ENCODE measurements around the gene HOXC9.
A peak's percentile ranks its signal among the peaks of the same experiment; 100 is the strongest.

HOXC9 gene

GRCh38 chr12:54025499-54026405, 25.8 kb downstream of the HOXC9 start:
- Histone ChIP-seq H3K4me1 (ENCODE audit: insufficient read depth, low read length) (no peaks in the 10 kb centered on the region), H4K20me1 (ENCODE audit: insufficient read depth, low read length) (no peaks in the 10 kb centered on the region), H2AFZ (ENCODE audit: low read depth, low read length) (no peak overlapping the region), H3K9ac (ENCODE audit: low read depth, low read length) (no peak overlapping the region), H3K36me3 (ENCODE audit: insufficient read depth, low read length) (no peaks in the 10 kb centered on the region), H3K4me2 (ENCODE audit: insufficient read depth, low read length) (no peak overlapping the region), H3K27me3 (ENCODE audit: insufficient read depth, low read length, poor library complexity) (peaks cover 56% of the 10 kb centered on the region), H3K27ac (ENCODE audit: low read length) (no peak overlapping the region), H3K79me2 (ENCODE audit: insufficient read depth, low read length) (no peaks in the 10 kb centered on the region), H3K4me3 (ENCODE audit: low read depth in 1 of 2, low read length in 2 of 2) (no peak overlapping the region), H3K9me3 (ENCODE audit: insufficient read depth, low read length, severe bottlenecking) (no peaks in the 10 kb centered on the region)
- DNase-seq (no peak), ATAC-seq (ENCODE audit: insufficient read depth, low read depth) (no peak)
- TF ChIP-seq CTCF (IDR thresholded peaks at IDR 0.05; ENCODE audit: borderline replicate concordance, extremely low read depth, low read length, poor library complexity, severe bottlenecking) (no peak), EZH2 (IDR thresholded peaks at IDR 0.05; ENCODE audit: borderline replicate concordance, low read depth, low read length, severe bottlenecking) (no peak)

GRCh38 chr12:54026640-54027441, 26.9 kb downstream of the HOXC9 start:
- Histone ChIP-seq H3K27me3 (ENCODE audit: insufficient read depth, low read length, poor library complexity) (peaks cover 53% of the 10 kb centered on the region), H3K79me2 (ENCODE audit: insufficient read depth, low read length) (no peaks in the 10 kb centered on the region), H3K36me3 (ENCODE audit: insufficient read depth, low read length) (no peaks in the 10 kb centered on the region), H3K4me3 (ENCODE audit: low read depth in 1 of 2, low read length in 2 of 2) (no peak overlapping the region), H2AFZ (ENCODE audit: low read depth, low read length) (no peak overlapping the region), H3K9me3 (ENCODE audit: insufficient read depth, low read length, severe bottlenecking) (no peaks in the 10 kb centered on the region), H3K27ac (ENCODE audit: low read length) (no peak overlapping the region), H3K4me2 (ENCODE audit: insufficient read depth, low read length) (no peak overlapping the region), H3K4me1 (ENCODE audit: insufficient read depth, low read length) (no peaks in the 10 kb centered on the region), H3K9ac (ENCODE audit: low read depth, low read length) (no peak overlapping the region), H4K20me1 (ENCODE audit: insufficient read depth, low read length) (no peaks in the 10 kb centered on the region)
- DNase-seq (no peak), ATAC-seq (ENCODE audit: insufficient read depth, low read depth) (no peak)
- TF ChIP-seq CTCF (IDR thresholded peaks at IDR 0.05; ENCODE audit: borderline replicate concordance, extremely low read depth, low read length, poor library complexity, severe bottlenecking) (no peak), EZH2 (IDR thresholded peaks at IDR 0.05; ENCODE audit: borderline replicate concordance, low read depth, low read length, severe bottlenecking) (peak; percentile 22)

GRCh38 chr12:54027442-54027786, 27.5 kb downstream of the HOXC9 start:
- Histone ChIP-seq H3K4me3 (ENCODE audit: low read depth in 1 of 2, low read length in 2 of 2) (no peak overlapping the region), H4K20me1 (ENCODE audit: insufficient read depth, low read length) (no peaks in the 10 kb centered on the region), H3K4me2 (ENCODE audit: insufficient read depth, low read length) (no peak overlapping the region), H3K9ac (ENCODE audit: low read depth, low read length) (no peak overlapping the region), H3K36me3 (ENCODE audit: insufficient read depth, low read length) (no peaks in the 10 kb centered on the region), H3K79me2 (ENCODE audit: insufficient read depth, low read length) (no peaks in the 10 kb centered on the region), H2AFZ (ENCODE audit: low read depth, low read length) (no peak overlapping the region), H3K9me3 (ENCODE audit: insufficient read depth, low read length, severe bottlenecking) (no peaks in the 10 kb centered on the region), H3K27ac (ENCODE audit: low read length) (no peak overlapping the region), H3K4me1 (ENCODE audit: insufficient read depth, low read length) (no peaks in the 10 kb centered on the region), H3K27me3 (ENCODE audit: insufficient read depth, low read length, poor library complexity) (peaks cover 49% of the 10 kb centered on the region)
- DNase-seq: no peak
- no peak for ATAC-seq (ENCODE audit: insufficient read depth, low read depth)
- TF ChIP-seq CTCF (IDR thresholded peaks at IDR 0.05; ENCODE audit: borderline replicate concordance, extremely low read depth, low read length, poor library complexity, severe bottlenecking): no peak
- no peak for TF ChIP-seq EZH2 (IDR thresholded peaks at IDR 0.05; ENCODE audit: borderline replicate concordance, low read depth, low read length, severe bottlenecking)
